ENCODE results near the gene F2R. TPM values are rescaled to one million over a fixed set of nuclear protein-coding genes. Genes with fewer than 3 reads are reported as not detected.
A peak's percentile ranks its signal among the peaks of the same experiment; 100 is the strongest.

Gene F2R
- total and polyA plus RNA-seq, 3 donors from 2014 or later: 17.9 to 29.9 (median 28.0) TPM

GRCh38 chr5:76704131-76704663, 11.7 kb upstream of the F2R start:
- H3K36me3 ChIP-seq (ENCODE audit: low read depth, missing control alignments): no peaks in the 10 kb centered on the region
- H3K27me3 ChIP-seq: no peaks in the 10 kb centered on the region
- DNase-seq: no peak
- intact Hi-C loops (cut with DNase I; ENCODE audit: low total_unique reads): no loop called here
- TF ChIP-seq CTCF (IDR thresholded peaks at IDR 0.05) (no peak), POLR2A (IDR thresholded peaks at IDR 0.05) (no peak)
- H3K27ac ChIP-seq: no peak overlapping the region
- H3K9me3 ChIP-seq: no peaks in the 10 kb centered on the region
- H3K4me3 ChIP-seq: no peak overlapping the region
- H3K4me1 ChIP-seq: no peaks in the 10 kb centered on the region

DNA sequence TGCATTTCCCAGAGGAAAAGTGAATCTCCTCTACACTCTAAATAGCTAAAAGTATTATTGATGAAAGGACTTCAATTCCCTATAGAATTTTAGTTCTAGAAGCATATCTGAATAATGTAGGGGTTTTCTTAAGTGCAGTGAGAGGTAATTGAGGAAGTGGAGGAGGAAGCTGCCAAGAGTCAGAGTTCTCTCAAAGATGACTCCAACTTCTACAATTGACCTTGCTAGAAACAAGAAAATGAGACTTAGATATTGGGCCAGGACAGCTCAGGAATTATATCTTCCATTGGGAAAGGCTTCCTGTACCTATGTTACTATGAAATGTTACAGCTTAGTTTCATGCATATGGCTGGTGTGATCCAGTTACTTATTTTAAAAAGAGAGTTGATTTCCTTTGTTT, 10.4 kb upstream of the F2R start:
- no peak for DNase-seq
- TF ChIP-seq CTCF (IDR thresholded peaks at IDR 0.05): no peak
- no peak for TF ChIP-seq POLR2A (IDR thresholded peaks at IDR 0.05)
- H3K27ac ChIP-seq: no peak overlapping the region
- intact Hi-C loops (cut with DNase I; ENCODE audit: low total_unique reads): no loop called here
- no peaks in the 10 kb centered on the region for H3K27me3 ChIP-seq
- H3K36me3 ChIP-seq (ENCODE audit: low read depth, missing control alignments): no peaks in the 10 kb centered on the region
- no peaks in the 10 kb centered on the region for H3K4me1 ChIP-seq
- H3K9me3 ChIP-seq: no peaks in the 10 kb centered on the region
- H3K4me3 ChIP-seq: no peak overlapping the region

GRCh38 chr5:76709762-76710161, 6.2 kb upstream of the F2R start:
- 72 to 91% methylated on average over 2 of the region's 2 CpGs for WGBS, 2 donors
- Histone ChIP-seq H3K4me3 (no peak overlapping the region), H3K9me3 (no peaks in the 10 kb centered on the region), H3K27ac (no peak overlapping the region), H3K27me3 (no peaks in the 10 kb centered on the region), H3K4me1 (no peaks in the 10 kb centered on the region), H3K36me3 (ENCODE audit: low read depth, missing control alignments) (no peaks in the 10 kb centered on the region)
- DNase-seq: no peak
- intact Hi-C loops (cut with DNase I; ENCODE audit: low total_unique reads): no loop called here
- no peak for TF ChIP-seq POLR2A (IDR thresholded peaks at IDR 0.05)
- TF ChIP-seq CTCF (IDR thresholded peaks at IDR 0.05): no peak

- Histone ChIP-seq H3K9me3 (no peaks in the 10 kb centered on the region), H3K27me3 (no peaks in the 10 kb centered on the region), H3K27ac (no peak overlapping the region), H3K4me3 (no peak overlapping the region), H3K4me1 (no peaks in the 10 kb centered on the region), H3K36me3 (ENCODE audit: low read depth, missing control alignments) (no peaks in the 10 kb centered on the region)
- no peak for DNase-seq
- intact Hi-C loops (cut with DNase I; ENCODE audit: low total_unique reads): no loop called here
- no peak for TF ChIP-seq CTCF (IDR thresholded peaks at IDR 0.05)
- no peak for TF ChIP-seq POLR2A (IDR thresholded peaks at IDR 0.05)
- WGBS, 2 donors: 72 to 87% methylated on average over 4 of the region's 4 CpGs
Observed at GRCh38 chr5:76710991-76711390, 4.9 kb upstream of the F2R start.

GRCh38 chr5:76714751-76715485, 1.0 kb upstream of the F2R start:
- peak; percentile 46 for DNase-seq
- intact Hi-C loops (cut with DNase I; ENCODE audit: low total_unique reads): no loop called here
- H3K4me3 ChIP-seq: peak overlapping the region; percentile 77 to 88
- H3K4me1 ChIP-seq: peaks cover 6% of the 10 kb centered on the region
- H3K27me3 ChIP-seq: no peaks in the 10 kb centered on the region
- H3K27ac ChIP-seq: no peak overlapping the region
- no peaks in the 10 kb centered on the region for H3K36me3 ChIP-seq (ENCODE audit: low read depth, missing control alignments)
- H3K9me3 ChIP-seq: no peaks in the 10 kb centered on the region
- WGBS, 2 donors: 19 to 22% methylated on average over 13 to 52 of the region's 52 CpGs
- TF ChIP-seq CTCF (IDR thresholded peaks at IDR 0.05) (no peak), POLR2A (IDR thresholded peaks at IDR 0.05) (no peak)

All from testis (tissue), 3 donors.